Measurements from ENCODE around the gene SPTLC3.

GRCh38 chr20:13111249-13111911, 102.6 kb downstream of the SPTLC3 start:
- no peak for TF ChIP-seq CTCF (IDR thresholded peaks at IDR 0.05)
- no peak for TF ChIP-seq POLR2A (IDR thresholded peaks at IDR 0.05)

All from tibial nerve (tissue), 3 donors.